Mesodermal cell (in vitro differentiated cells): Measurements from ENCODE around the gene CORO2B.
"Not testable (repeated sequence)": the region's sequence is repeated elsewhere in the genome, so short reads cannot be mapped to it uniquely, and the experiment has no call there.

ENCODE experiments used
- H3K27ac ChIP-seq: 2 replicates; pipeline ENCODE4 v1.7.0; 2013; ENCODE audit warnings: mild to moderate bottlenecking, low read depth, low read length, moderate library complexity; ENCODE audit not compliant: severe bottlenecking
- H3K36me3 ChIP-seq: 2 replicates; pipeline ENCODE4 v1.7.1; 2013; ENCODE audit warnings: mild to moderate bottlenecking, low read length, moderate library complexity; ENCODE audit not compliant: control insufficient read depth, insufficient read depth
- H3K4me1 ChIP-seq: one replicate; pipeline ENCODE4 v1.7.1; 2013; ENCODE audit warnings: mild to moderate bottlenecking, low read length; ENCODE audit not compliant: insufficient read depth, control insufficient read depth, poor library complexity, severe bottlenecking
- H3K4me3 ChIP-seq: 2 replicates; pipeline ENCODE4 v1.7.0; 2013; ENCODE audit warnings: low read length, control low read depth, mild to moderate bottlenecking; ENCODE audit not compliant: insufficient read depth, poor library complexity, severe bottlenecking; ENCODE audit errors: extremely low read depth
- H3K9me3 ChIP-seq: 2 replicates; pipeline ENCODE4 v1.7.1; 2013; ENCODE audit warnings: mild to moderate bottlenecking, low read length, moderate library complexity; ENCODE audit not compliant: control insufficient read depth
- WGBS, 2 experiments: methylation state at CpG; one replicate each; pipeline ENCODE4 v1.1.5; 2013; ENCODE audit warnings: missing lambda C conversion rate in 2 of 2; ENCODE audit not compliant: insufficient coverage in 2 of 2; 5-methylcytosine and 5-hydroxymethylcytosine counted together

CORO2B gene

DNA sequence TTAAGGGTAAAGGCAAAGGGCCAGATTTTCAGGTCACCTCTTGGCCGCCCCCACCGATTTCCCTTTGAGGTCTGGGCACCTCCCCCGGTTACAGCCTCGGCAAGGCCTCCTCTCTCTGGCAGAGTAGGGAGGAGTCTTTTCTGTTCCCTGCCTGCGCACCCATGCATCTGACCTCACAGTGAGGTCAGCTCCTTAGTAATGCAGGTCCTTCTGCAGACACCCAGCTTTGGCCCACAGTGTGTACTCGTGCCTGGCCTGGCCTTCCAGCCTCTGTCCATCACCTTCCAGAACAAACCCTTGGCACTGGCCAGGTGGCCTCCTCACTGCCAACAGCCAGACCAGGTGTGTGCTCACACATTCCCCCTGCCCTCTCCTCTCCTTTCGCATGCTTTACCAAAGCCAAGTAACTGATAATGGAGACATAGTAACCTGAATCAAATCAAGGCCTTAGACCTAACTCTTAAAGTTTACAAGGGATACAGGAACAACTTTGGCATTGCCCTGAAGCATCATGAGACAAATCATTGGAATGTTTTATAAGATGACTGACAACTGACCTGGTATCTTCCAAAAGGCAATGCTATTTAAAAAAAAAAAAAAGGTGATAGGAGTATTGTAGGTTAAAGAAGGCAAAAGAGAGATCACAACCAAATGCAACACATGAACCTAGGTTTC, 61.3 kb downstream of the CORO2B start:
- Histone ChIP-seq H3K27ac (no peak overlapping the region), H3K9me3 (no peaks in the 10 kb centered on the region), H3K4me3 (no peak overlapping the region), H3K36me3 (no peaks in the 10 kb centered on the region), H3K4me1 (peaks cover 47% of the 10 kb centered on the region)
- 83 to 84% methylated on average over 6 to 7 of the region's 7 CpGs for WGBS, 2 experiments

GRCh38 chr15:68640791-68641331, 62.1 kb downstream of the CORO2B start:
- Histone ChIP-seq H3K27ac (peak overlapping the region; percentile 26), H3K36me3 (no peaks in the 10 kb centered on the region), H3K4me1 (peaks cover 51% of the 10 kb centered on the region), H3K9me3 (no peaks in the 10 kb centered on the region), H3K4me3 (no peak overlapping the region)
- whole genome bisulfite sequencing, 2 experiments = 64 to 71% methylated on average over 6 to 8 of the region's 8 CpGs

- Histone ChIP-seq H3K36me3 (no peaks in the 10 kb centered on the region), H3K4me1 (peaks cover 56% of the 10 kb centered on the region), H3K9me3 (no peaks in the 10 kb centered on the region), H3K4me3 (no peak overlapping the region), H3K27ac (no peak overlapping the region)
- WGBS, 2 experiments = 81 to 100% methylated on average over 5 of the region's 7 CpGs
These were observed 62.6 kb downstream of the CORO2B start for GRCh38 chr15:68641376-68641775.

GRCh38 chr15:68642491-68642845, 63.7 kb downstream of the CORO2B start:
- H3K27ac ChIP-seq = peak overlapping the region; percentile 10
- H3K4me3 ChIP-seq = no peak overlapping the region
- 47 to 84% methylated on average over 3 to 4 of the region's 5 CpGs for WGBS, 2 experiments
- no peaks in the 10 kb centered on the region for H3K36me3 ChIP-seq
- H3K4me1 ChIP-seq = peaks cover 56% of the 10 kb centered on the region
- H3K9me3 ChIP-seq = no peaks in the 10 kb centered on the region

GRCh38 chr15:68643216-68643830, 64.5 kb downstream of the CORO2B start:
- no peaks in the 10 kb centered on the region for H3K36me3 ChIP-seq
- no peak overlapping the region for H3K27ac ChIP-seq
- no peaks in the 10 kb centered on the region for H3K9me3 ChIP-seq
- H3K4me1 ChIP-seq = peaks cover 56% of the 10 kb centered on the region
- no peak overlapping the region for H3K4me3 ChIP-seq
- WGBS, 2 experiments = 92 to 96% methylated on average over 5 of the region's 5 CpGs

GRCh38 chr15:68644083-68644904, 65.5 kb downstream of the CORO2B start:
- no peaks in the 10 kb centered on the region for H3K36me3 ChIP-seq
- H3K4me1 ChIP-seq = peaks cover 52% of the 10 kb centered on the region
- WGBS, 2 experiments = 92 to 94% methylated on average over 5 to 6 of the region's 8 CpGs
- no peak overlapping the region for H3K4me3 ChIP-seq
- no peak overlapping the region for H3K27ac ChIP-seq
- H3K9me3 ChIP-seq = no peaks in the 10 kb centered on the region

GRCh38 chr15:68644996-68645395, 66.2 kb downstream of the CORO2B start:
- Histone ChIP-seq H3K4me3 (no peak overlapping the region), H3K36me3 (no peaks in the 10 kb centered on the region), H3K27ac (no peak overlapping the region), H3K9me3 (no peaks in the 10 kb centered on the region), H3K4me1 (peaks cover 45% of the 10 kb centered on the region)
- WGBS, 2 experiments = 93 to 94% methylated on average over 13 to 17 of the region's 17 CpGs

DNA sequence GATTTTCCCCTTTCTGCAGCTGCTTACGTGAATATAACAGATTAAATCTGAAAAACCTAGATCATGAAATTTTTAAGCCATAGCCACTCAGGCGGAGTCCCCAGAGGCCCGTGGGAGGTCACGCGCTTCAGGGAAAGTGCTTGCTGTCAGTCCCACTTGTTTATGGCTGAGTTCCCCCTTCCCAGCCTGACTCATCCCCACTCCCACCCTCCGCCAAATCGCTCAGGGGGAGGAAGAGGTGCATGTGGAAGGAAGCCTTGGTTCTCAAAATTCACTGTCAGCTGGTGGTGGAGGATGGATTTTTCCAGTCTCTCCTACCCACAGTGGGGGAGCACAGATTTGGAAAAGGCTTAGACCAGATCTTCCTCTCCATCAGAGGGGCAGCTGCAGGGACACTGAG, 67.4 kb downstream of the CORO2B start:
- H3K4me3 ChIP-seq = no peak overlapping the region
- no peak overlapping the region for H3K27ac ChIP-seq
- H3K36me3 ChIP-seq = no peaks in the 10 kb centered on the region
- 84 to 94% methylated on average over 5 of the region's 7 CpGs for WGBS, 2 experiments
- H3K4me1 ChIP-seq = peaks cover 34% of the 10 kb centered on the region
- no peaks in the 10 kb centered on the region for H3K9me3 ChIP-seq

GRCh38 chr15:68646696-68647095, 67.9 kb downstream of the CORO2B start:
- Histone ChIP-seq H3K27ac (no peak overlapping the region), H3K9me3 (no peaks in the 10 kb centered on the region), H3K4me1 (peaks cover 32% of the 10 kb centered on the region), H3K4me3 (no peak overlapping the region), H3K36me3 (no peaks in the 10 kb centered on the region)
- WGBS, 2 experiments = 89 to 94% methylated on average over 2 to 5 of the region's 5 CpGs

- H3K9me3 ChIP-seq, H3K4me3 ChIP-seq, H3K36me3 ChIP-seq, H3K27ac ChIP-seq: not testable (repeated sequence)
- WGBS, 2 experiments = 95 to 97% methylated on average over 9 to 11 of the region's 13 CpGs
- peaks cover 28% of the 10 kb centered on the region for H3K4me1 ChIP-seq
These were observed 68.6 kb downstream of the CORO2B start for GRCh38 chr15:68647361-68647760.
